ENCODE results near the gene OTX2.

Gene OTX2

DNA sequence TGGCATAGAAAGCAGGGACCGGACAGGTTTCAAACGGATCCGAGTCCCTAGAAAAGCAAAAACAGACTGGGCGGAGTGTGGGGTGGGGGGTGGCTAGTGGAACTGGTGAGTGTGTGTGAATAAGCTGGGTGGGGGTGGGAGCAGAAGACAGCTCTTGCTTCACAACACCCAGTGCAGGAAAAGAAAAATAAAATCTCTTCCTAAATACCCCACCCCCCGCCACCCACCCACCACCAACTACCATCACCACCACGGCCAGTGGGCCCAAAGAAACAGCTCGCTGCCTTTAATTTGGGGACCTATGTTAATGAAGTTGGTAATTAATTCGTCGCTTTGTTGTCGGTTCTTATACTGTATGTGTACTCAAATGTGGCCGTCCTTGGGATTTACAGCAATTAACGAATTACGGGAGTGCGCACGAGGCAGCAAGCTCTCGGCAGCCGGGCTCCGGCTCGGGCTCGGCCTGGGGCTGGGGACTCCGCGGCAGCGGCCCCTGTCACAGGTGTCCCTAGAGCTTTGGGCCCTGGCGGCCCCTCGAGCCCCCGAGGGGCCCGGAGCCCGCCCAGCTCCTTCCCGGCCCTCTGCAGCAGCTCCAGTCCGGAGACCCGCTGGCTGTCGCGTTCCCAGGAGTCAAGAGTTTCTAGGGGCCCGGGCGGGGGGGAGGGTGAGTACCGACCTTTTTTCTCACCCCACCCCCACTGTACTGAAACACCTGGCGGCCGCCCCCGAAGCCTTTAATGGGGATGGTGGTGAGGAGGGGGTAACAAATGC lies 1.5 kb upstream of the OTX2 start:
- DNase-seq, result no peak

DNA sequence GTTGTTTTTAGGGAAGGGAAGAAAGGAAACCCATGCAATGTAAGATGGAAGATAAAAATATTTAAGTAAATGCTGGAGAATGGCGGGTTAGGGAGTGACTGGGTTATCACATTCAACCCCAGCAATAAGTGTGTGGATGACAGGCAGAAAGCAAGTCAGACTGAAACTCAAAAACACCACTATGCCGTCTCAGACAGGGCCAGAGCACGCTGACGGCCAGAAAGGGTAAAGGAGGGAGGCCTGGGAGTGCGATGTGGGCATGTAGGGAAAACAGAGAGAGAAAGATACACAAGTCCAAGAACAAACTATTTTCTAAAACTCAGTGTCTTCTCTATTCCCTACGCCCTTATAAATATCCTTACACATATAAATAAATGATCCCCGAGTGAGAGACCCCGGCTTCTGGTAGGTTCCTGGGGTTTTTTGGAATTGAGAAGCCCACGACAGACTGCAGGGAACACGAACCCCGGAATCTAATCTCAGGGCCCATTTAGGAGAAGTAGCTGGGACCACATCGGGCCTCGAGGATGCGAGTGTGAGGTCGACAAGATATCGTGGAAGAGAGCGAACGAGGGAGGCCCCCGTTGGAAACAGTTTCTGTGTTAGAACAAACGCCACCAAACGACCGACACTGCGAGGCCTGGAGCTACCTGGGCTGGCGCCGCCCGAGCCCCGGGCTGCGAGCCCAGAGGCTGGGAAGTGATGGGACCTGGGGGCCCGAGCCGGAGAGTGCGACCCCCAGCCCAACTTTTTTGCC lies 735 bp upstream of the OTX2 start:
- no peak for DNase-seq

DNA sequence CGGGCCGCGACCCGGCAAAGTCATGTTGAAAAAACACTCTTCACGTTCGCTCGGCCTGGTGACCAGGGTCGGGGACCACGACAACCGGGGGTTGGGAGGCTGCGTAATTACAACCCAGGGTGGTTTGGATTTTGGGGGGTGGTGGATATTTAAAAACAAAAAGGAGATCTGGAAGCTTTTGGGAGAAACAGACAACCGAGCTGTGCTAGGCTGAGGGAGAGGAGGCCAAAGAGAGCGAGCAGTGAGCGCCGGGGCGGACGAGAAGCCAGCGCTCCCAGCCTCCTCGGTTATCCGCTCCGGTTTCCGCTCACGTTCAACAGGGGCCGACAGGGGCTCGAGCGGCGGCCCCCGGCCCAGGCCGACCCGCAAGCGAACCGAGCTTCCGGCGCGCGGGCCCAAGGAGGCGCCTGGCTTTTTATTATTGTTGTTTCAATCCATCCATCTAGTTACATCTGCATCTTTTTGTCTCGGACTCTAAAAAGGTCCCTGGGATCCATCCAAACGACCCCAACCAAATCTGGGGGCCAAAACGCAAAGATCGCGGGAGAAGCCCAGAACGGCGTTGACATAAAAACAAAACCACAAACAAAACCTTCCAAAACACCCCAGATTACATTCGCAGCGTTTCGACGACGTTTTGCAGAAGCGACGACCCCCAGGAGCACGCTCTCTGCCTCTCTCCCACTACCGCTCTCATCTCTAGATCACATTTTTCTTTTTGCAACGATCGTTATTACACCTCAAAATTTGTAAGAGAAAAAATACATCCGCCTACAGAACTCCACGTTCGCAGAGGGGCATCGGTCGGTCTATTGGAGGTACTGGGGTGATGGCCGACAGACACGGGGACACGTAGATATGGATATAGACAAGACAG lies 771 bp downstream of the OTX2 start:
- no peak for DNase-seq

DNA sequence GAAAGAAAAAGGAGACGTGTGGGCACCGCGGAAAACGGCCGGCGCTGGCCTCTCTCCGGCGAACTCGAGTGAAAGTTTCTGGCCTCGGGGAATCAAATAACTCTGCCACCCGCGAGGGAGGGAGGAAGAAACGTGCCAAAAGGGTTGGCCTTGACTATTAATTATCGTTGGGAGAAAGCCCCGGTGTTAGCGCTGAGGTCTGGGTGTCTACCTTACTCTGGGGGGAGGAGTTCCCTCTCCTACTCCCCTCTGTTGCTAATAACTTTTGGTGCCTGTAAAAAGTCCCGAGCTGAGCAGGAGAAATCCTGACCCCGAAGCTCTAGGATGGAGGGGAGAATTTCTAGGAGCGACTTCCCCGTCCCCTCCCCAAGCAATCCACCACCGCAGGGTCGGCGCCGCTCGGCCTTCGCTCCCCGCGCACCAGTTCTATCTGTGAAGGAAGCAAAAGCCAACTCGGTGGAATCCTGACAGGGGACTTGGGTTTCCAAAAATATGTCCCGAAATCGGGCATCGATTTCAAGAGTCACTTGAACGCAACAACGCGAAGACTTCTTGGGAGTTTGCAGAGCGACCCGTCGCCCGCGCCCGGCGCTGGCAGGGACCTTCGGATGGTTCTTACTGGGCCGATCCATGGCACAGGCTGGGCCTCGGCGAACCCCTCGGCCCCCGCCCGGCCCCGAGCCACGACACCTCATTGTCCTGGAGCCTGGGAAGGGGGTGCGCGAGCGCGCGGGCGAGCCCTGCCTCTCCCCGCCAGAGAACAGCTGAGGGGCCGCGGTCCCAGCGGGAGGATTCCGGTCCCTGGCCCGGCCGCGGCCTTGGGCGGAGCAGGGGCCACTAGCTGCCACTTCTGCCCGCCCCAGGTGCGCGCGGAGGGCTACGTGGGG lies 1.7 kb downstream of the OTX2 start:
- no peak for DNase-seq

DNA sequence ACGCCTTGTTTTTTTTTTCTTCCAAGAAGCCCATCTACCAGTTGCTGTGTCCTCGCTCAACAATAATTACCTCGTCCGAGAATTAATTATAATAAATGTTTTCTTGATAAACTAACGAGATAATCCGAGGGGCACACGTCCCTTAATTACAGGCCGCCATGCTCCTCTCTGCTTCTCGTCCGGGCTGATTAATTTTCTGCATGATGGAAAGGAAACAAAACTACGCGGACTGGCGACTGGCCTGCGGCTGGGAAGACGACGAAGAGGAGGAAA lies 2.2 kb downstream of the OTX2 start:
- no peak for DNase-seq

DNA sequence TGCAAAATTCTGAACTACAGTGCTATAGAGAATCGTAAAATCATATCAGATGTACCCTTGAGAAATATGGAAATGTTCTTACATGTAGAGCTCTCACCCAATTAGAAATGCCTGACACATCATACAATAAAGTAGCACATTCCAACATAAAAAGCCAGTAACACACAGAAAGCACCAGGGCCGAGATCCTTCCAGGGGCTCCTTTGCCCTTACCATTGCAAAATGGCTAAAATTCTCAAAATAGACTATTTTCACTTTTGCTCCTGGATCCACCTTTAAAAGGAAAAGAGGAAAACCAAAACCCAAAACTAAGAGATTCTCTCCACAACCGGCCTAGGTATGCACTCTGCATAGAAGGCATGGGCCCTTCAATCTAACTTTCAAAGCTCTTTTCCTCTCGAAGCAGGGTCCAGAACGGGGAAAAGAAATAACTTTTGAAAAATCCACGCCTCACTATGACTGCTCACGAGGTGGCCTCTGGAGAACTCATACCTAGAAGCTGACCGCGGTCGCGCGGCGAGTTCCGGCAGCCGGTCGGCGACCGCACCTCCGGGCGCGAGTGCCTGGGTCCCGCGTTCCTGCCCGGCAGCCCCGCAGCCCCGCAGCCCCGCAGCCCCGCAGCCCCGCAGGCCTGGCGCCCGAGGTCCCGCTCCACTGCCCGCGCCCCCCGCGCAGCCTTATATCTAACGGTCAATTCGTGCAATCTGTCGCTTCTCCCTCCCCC lies 2.7 kb downstream of the OTX2 start:
- no peak for DNase-seq

DNA sequence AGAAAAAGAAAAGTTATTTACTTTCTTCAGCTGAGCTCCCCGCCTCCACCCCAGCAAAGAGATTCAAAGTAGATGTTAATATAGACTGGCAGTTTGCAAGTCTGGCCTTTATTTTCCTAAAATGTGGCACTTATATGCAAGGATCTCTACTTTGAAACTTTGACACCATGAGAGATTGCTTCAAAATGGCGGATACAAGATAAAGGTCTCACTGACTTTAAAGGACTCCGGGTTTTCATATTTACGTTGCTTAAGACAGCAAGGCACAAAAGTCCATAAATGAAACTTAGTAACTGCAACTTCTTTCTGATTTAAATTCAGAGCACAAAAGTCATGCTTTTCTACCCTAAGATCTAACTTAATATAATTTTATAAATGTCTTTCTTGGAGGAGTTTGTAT lies 3.5 kb downstream of the OTX2 start:
- no peak for DNase-seq

DNA sequence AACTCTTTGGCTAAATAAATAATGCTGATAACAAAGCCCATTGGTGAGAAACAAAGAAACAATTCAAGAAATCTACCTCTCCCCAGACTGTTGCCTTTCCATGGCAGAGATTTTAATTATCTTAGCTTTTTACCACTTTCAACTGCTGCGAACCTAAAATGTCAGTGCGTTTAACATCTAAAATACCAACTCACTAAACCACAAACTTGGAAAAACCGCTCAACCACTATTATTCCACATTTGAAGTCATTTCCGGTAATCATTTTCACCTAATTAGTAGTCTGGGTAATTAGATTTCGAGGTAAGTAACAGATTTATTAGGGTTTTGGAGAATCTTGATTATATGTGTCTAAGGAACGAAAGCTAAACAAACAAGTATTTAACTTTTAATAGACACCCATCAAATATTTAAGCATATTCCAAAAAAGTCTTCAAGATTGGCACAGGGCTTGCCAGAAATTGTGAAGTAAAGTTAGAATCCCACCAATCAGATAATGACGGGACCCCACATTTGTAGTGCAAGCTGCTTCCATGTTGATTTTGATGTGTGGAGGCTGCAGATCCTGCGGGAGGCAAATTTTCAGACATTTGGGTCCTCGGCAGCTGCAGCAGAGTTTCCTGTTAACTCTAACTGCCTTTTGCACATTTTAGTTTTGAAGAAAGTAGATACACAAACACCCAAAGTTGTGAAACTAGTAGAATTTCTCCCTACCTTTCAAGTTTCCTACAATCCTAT lies 4.1 kb downstream of the OTX2 start:
- DNase-seq, result no peak

DNA sequence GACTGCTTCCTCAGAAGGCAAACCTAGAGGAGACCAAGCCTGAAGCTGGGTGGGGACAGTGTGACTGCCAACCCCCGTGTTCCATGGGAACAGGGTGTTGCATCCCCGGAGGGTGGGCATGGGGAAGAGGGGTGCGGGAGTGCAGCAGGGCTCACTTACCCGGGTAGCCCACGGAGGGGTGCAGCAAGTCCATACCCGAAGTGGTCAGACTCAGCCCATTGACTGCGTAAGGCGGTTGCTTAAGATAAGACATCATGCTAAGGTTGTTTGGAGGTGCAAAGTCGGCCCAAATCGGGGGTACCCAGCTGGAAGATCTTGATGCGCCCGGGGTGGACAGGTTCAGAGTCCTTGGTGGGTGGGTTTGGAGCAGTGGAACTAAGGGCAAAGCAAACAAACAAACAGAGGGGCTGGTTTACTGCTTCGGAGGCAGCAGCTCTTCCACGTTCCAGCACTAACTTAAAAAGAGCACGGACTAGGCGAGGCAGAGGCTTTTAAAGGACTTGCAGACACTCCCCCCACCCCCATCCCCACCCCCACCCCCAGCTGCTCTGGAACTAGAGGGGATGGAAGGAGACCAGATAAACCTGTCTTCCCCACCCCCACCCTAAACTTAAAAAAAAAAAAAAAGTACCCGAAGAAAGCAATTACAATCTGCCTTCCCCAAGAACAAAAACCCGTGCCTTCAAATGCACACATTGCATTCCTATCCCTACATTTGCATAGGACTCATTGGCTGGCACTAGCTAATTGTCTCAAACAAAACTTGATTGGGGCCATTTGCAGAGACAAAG lies 4.9 kb downstream of the OTX2 start:
- DNase-seq, result no peak

DNA sequence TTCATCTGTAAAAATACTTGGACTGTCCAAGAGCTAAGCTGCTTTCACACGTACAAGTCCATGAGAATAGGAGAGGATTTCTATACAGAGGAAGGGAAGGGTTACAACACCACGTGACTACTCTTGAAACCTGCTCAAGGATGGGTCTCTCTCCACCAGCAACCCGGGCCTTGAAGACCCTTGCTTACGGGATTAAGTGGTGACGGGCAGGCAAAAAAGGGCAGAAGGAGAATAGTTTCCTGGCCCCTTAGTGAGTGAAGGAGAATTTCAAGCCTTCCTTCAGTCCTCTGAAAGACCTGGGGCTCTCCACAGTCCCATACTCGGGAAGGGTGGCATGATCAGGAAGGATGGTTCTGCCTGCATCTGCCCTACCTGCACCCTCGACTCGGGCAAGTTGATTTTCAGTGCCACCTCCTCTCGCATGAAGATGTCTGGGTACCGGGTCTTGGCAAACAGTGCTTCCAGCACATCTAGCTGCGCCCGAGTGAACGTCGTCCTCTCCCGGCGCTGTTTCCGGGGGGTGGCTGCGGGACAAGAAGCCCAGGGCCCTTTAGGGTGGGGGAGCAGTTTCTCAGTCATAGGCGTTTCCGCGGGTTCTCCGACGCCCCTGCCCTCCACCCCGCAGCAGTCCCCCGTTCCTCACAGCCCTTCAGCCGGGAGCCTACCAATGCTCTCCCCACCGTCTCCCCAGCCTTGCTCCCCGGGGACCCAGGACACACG lies 6.3 kb downstream of the OTX2 start:
- DNase-seq, result no peak

DNA sequence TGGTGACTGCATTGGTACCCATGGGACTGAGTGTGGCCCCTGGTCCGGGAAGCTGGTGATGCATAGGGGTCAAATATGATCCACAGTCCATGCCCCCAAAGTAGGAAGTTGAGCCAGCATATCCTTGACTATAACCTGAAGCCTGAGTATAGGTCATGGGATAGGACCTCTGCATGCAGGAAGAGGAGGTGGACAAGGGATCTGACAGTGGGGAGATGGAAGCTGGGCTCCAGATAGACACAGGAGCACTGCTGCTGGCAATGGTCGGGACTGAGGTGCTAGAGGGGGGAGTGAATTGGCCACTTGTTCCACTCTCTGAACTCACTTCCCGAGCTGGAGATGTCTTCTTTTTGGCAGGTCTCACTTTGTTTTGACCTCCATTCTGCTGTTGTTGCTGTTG lies 8.4 kb downstream of the OTX2 start:
- DNase-seq, result no peak

DNA sequence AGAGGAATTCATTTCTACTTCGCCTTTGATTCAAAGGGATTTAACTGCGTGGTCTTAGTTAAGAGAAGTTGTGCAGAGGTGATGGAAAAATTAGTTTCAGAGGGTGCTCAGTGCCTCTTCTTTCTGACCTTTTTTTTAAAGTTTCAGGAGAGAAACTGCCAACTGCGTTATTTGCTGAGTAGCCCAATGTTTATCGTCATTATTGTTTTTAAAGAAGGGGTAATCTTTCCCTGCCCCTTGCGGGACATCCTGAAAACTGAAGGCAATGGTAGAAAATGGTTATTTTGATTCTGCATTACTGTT lies 11.0 kb downstream of the OTX2 start:
- no peak for DNase-seq

DNA sequence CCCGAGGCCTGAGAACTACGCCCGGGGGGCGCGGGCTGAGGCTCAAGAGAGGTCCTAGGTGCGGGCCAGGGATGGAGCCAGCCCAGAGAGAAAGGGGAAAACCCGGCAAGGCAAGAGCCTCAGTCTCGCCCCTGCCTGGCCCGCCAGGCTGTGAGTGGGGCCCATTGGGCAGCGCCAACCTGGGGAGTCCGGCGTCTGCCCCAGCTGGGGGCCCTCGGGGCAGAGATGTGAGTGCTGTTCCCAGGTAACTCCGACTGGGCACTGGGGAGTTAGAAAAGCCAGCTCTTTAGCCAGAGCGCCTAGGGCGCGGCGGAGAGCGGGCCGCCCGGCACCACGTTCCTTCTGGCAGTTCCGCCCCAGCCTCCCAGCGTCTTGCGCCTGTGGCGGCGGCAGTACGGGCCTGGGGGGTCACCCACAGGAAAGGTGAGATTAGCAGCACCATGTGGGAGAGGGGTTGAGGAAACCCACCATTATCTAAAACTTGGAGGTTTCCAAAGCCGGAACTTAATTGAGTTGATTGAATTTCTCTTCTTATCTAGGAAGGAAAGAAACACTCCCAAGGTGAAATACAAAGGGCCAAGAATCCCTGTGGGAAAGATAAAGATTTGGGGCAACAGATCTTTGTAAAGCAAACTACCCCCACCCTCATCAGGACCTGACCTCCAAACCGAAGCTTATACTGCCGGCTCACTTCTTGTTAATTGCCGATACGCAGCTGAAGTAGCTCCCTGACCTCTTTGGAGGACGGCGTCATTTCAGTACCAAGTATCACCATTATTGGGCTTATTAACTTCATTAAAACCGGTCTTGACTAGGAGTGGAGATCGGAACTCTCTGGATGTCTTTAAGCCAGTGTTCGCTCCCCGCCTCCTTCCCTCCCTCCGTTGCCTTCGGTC lies 11.6 kb downstream of the OTX2 start:
- no peak for DNase-seq

DNA sequence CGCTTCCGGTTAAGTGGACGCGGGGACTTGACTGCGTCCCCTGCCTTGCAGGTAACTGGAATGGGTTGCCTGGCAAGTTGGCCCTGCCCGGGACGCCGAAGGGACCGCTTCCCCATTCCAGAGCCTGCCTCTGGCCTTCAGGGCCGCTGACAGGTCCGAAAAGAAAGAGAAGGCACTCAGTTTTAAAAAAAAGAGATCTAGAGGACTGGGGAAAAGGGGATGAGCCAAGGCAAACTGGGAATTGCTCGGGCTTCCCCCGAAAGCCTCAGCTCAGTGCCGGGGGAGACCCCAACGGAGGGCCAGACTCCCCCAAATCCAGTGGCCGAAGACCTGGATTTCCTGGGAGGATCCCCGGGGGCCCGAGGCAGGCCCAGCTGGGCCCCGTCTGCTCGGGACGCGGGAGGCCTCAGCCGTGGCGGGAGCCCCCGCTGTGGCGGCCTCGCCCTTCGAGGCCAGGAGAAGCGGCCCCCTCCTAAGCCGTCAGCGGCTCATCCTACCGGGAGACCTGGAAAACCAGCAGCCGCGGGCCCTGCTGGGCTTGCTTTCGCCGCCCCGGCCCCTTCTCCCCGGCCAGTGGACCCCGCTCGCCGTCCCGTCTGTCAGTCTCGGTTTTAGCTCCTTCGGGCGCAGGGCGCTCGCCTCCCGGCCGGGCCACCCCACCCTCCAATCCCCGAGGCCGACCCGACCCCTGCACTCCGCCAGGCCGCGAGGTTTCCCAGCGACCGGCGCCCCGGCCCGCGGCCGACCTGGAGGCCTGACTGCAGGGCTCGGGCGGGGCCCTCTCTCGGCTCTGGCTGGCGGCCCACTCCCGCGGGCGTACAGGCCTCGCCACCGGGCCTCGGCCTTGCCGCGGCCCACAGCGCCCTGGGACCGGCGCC lies 12.5 kb downstream of the OTX2 start:
- no peak for DNase-seq

DNA sequence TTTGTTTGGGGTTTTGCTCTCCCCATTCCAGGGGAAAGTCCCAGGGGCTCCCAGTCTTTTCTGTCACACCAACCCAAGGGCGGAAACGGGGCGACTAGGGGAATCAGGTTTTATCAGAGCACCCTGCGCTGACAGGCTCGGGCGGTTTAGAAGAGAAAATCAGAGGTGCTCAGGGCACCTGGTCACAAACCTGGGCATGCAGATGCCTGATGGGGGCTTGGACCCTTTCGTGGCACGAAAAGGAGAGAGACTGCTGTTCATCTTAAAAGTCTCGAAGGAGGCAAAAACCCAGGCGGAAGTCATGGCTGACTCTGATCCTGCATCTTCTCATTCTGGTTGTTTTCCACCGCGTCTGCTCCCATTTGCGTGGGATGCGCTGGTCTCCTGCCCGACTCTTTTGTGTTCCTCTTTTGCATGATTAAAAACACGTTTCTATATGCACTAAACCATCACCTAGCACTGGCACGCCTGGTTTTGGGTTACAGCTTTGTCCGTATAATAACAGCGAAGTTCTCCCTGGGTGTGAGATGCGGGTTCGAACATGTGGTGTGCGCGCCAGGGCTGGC lies 13.2 kb downstream of the OTX2 start:
- DNase-seq, result no peak

DNA sequence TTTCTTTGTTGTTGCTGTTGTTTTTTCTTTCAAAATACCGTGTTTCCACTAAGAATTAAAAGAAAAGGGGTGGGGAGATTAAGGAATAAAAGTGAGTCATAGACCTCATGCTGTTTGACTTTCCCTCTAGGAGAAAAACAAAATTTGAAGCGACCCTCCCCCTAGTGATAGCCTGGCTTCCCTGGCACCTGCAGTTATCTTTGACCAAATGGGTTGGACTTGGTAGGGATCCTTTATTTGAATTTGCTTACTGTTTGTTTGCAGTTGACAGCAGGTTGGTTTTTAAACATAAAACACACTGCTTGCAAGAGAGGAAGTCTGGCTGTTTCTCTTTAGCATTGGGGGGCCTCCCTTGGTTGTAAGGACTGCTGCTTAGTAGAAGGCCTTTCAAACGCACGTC lies 14.0 kb downstream of the OTX2 start:
- no peak for DNase-seq

DNA sequence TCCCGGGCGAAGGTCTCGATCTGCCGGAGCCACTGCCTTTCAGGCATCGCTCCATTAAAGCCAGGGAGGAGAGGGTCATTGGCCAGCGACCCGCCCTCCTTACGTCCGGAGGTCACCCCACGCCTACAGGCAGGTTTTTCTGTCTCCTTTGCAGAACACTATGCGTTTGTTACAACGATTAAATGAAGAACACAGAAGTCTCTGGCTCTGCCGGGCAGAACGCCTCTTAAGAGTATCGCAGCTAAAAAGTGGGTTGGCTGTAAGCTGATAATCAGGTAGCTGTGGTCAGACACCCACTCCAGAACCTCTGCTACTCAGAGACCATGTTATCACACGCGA lies 15.0 kb downstream of the OTX2 start:
- DNase-seq, result no peak
